Lower lobe of right lung (tissue), 2 donors: Measurements from ENCODE around the gene DPYD. TPM values are rescaled to one million over a fixed set of nuclear protein-coding genes. Genes with fewer than 3 reads are reported as not detected.

Experiments used
- ATAC-seq, 2 donors: fragments of 200-7000 bp; cut with Tn5 transposase; one replicate each; pipeline ENCODE4 v1.9.1; 2020 to 2022; ENCODE audit warnings: mild to moderate bottlenecking in 2 of 2, moderate library complexity in 2 of 2
- DNase-seq: peaks from one replicate; pipeline ENCODE4 v3.0.0-alpha.2; 2020
- H3K27ac ChIP-seq: fragments of 200-600 bp; one replicate; pipeline ENCODE4 v1.8.0; 2022
- H3K27me3 ChIP-seq: fragments of 200-600 bp; one replicate; pipeline ENCODE4 v1.8.0; 2022; ENCODE audit warnings: low read depth
- H3K36me3 ChIP-seq: fragments of 200-600 bp; one replicate; pipeline ENCODE4 v1.8.0; 2022; ENCODE audit warnings: mild to moderate bottlenecking
- H3K4me1 ChIP-seq: fragments of 200-600 bp; one replicate; pipeline ENCODE4 v1.8.0; 2022
- H3K4me3 ChIP-seq: fragments of 200-600 bp; one replicate; pipeline ENCODE4 v1.8.0; 2022; ENCODE audit warnings: mild to moderate bottlenecking
- H3K9me3 ChIP-seq: fragments of 200-600 bp; one replicate; pipeline ENCODE4 v1.8.0; 2022
- CTCF ChIP-seq: fragments of 200-600 bp; IDR thresholded peaks from one replicate; pipeline ENCODE4 v1.8.0; 2022; ENCODE audit warnings: antibody characterized with exemption, mild to moderate bottlenecking
- intact Hi-C: fragments of 100-400 bp; cut with DNase I; formaldehyde crosslinking; loops from one replicate; pipeline ENCODE4 v1.11.0; 2022
- total RNA-seq: library from RNA; stranded (reverse); fragmentation: NEBNext Ultra II Directional; extraction: Animal tissue kit (Norgen Biotek cat#: 25700); gene quantifications from one replicate; pipeline ENCODE4 v1.2.1, GENCODE V29; 2021
- donor health status: DM: no; HTN: yes; CAD: no; lungs with severe emphysema.

DPYD gene
- total RNA-seq, 1 donor from 2014 or later = 91.9 TPM

GRCh38 chr1:97041026-97041425 lies 879.8 kb downstream of the DPYD start:
- Histone ChIP-seq H3K4me3 (no peak overlapping the region), H3K36me3 (no peaks in the 10 kb centered on the region), H3K27me3 (no peaks in the 10 kb centered on the region), H3K9me3 (peaks cover 6% of the 10 kb centered on the region), H3K4me1 (no peaks in the 10 kb centered on the region), H3K27ac (no peak overlapping the region)
- no peak for TF ChIP-seq CTCF
- intact Hi-C loops = no loop called here
- ATAC-seq (no peak), DNase-seq (no peak)

DNA sequence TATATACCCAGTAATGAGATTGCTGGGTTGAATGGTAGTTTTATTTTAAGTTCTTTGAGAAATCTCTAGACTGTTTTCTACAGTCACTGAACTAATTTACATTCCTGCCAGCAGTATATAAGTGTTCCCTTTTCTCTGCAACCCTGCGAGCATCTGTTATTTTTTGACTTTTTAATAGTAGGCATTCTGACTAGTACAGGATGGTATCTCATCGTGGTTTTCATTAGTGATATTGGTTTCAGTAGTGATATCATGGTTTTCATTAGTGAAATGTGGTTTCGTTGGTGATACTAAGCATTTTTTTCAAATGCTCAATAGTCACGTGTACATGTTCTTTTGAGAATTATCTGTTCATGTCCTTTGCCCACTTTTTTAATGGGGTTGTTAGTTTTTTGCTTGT lies 882.4 kb downstream of the DPYD start:
- Histone ChIP-seq H3K27ac (no peak overlapping the region), H3K9me3 (peaks cover 6% of the 10 kb centered on the region), H3K4me3 (no peak overlapping the region), H3K27me3 (no peaks in the 10 kb centered on the region), H3K36me3 (no peaks in the 10 kb centered on the region), H3K4me1 (no peaks in the 10 kb centered on the region)
- intact Hi-C loops = no loop called here
- no peak for TF ChIP-seq CTCF
- DNase-seq (no peak), ATAC-seq (no peak)

DNA sequence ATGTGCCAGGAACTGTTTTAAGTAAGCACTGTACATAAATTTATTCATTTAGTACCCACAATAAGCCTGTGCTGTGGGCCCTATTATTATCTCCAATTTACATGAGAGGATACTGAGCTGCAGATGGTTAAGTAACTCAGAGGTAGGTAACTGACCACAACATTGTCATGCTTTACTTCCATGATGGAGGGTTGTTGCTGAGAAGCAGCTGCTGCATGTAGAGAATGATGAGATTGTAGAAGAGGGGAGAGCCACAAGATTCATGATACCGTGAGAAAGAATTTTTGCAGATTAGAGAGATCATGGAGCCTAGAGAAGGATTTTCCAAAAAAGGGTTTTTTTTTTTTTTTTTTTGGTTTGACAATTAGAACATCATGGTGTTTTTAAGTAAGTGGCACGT lies 886.2 kb downstream of the DPYD start:
- H3K27me3 ChIP-seq = no peaks in the 10 kb centered on the region
- no peaks in the 10 kb centered on the region for H3K4me1 ChIP-seq
- H3K9me3 ChIP-seq = peaks cover 6% of the 10 kb centered on the region
- no peak for TF ChIP-seq CTCF
- H3K27ac ChIP-seq = no peak overlapping the region
- no peaks in the 10 kb centered on the region for H3K36me3 ChIP-seq
- no peak overlapping the region for H3K4me3 ChIP-seq
- ATAC-seq (no peak), DNase-seq (no peak)
- intact Hi-C loops = no loop called here

- intact Hi-C loops = no loop called here
- DNase-seq (no peak), ATAC-seq (no peak)
- no peaks in the 10 kb centered on the region for H3K36me3 ChIP-seq
- no peaks in the 10 kb centered on the region for H3K4me1 ChIP-seq
- no peak overlapping the region for H3K27ac ChIP-seq
- H3K4me3 ChIP-seq = no peak overlapping the region
- peaks cover 2% of the 10 kb centered on the region for H3K9me3 ChIP-seq
- no peaks in the 10 kb centered on the region for H3K27me3 ChIP-seq
- no peak for TF ChIP-seq CTCF
Observed at GRCh38 chr1:97033949-97034348, 886.9 kb downstream of the DPYD start.
